HK-2 (cell line): ENCODE data around the gene WDR26.
A peak's percentile ranks its signal among the peaks of the same experiment; 100 is the strongest.
"Not testable (repeated sequence)": the region's sequence is repeated elsewhere in the genome, so short reads cannot be mapped to it uniquely, and the experiment has no call there.

ENCODE experiments used
- DNase-seq: peaks from one replicate; pipeline ENCODE4 v3.0.0-alpha.2; 2018; ENCODE audit not compliant: unreplicated experiment

WDR26 gene

GRCh38 chr1:224393294-224393693, 41.3 kb downstream of the WDR26 start:
- DNase-seq: no peak

GRCh38 chr1:224392411-224393249, 42.0 kb downstream of the WDR26 start:
- DNase-seq: no peak

- no peak for DNase-seq
Measured at GRCh38 chr1:224390517-224390916, 44.1 kb downstream of the WDR26 start.

- DNase-seq: no peak
Measured at GRCh38 chr1:224387943-224388342, 46.7 kb downstream of the WDR26 start.

GRCh38 chr1:224387302-224387912, 47.2 kb downstream of the WDR26 start:
- no peak for DNase-seq

GRCh38 chr1:224383218-224383617, 51.4 kb downstream of the WDR26 start:
- DNase-seq: no peak

GRCh38 chr1:224381880-224382548, 52.6 kb downstream of the WDR26 start:
- DNase-seq: no peak

- no peak for DNase-seq
Measured at GRCh38 chr1:224380003-224380402, 54.6 kb downstream of the WDR26 start.

GRCh38 chr1:224378855-224379631, 55.6 kb downstream of the WDR26 start:
- DNase-seq: no peak

GRCh38 chr1:224377676-224378006, 57.0 kb downstream of the WDR26 start:
- no peak for DNase-seq

GRCh38 chr1:224375059-224375458, 59.5 kb downstream of the WDR26 start:
- no peak for DNase-seq

GRCh38 chr1:224373008-224373590, 61.5 kb downstream of the WDR26 start:
- DNase-seq: no peak

GRCh38 chr1:224368409-224368808, 66.2 kb downstream of the WDR26 start:
- no peak for DNase-seq

- DNase-seq: no peak
Measured at GRCh38 chr1:224359207-224359606, 75.4 kb downstream of the WDR26 start.

- no peak for DNase-seq
Measured at GRCh38 chr1:224358237-224358636, 76.4 kb downstream of the WDR26 start.

- DNase-seq: no peak
Measured at GRCh38 chr1:224357626-224358124, 76.9 kb downstream of the WDR26 start.

- peak; percentile 96 for DNase-seq
Measured at GRCh38 chr1:224356685-224357625, 77.6 kb downstream of the WDR26 start, which contains the start of gene CNIH4. CNIH4 (plus strand) TSS chr1:224356879; CDS start chr1:224356925, 46 bp downstream.

- no peak for DNase-seq
Measured at GRCh38 chr1:224353975-224354925, 80.3 kb downstream of the WDR26 start.

GRCh38 chr1:224352436-224353085, 82.0 kb downstream of the WDR26 start:
- not testable (repeated sequence) for DNase-seq
